Uterus (tissue), 2 donors: ENCODE data around the gene UBXN6.

Experiments used
- CTCF ChIP-seq, 4 experiments: fragments of 200-600 bp in 2 of 4; fragments of 450-650 bp in 2 of 4; sonication (generic) in 2 of 4; IDR thresholded peaks; one replicate each; pipeline ENCODE4 v1.5.1; 2016 to 2019; ENCODE audit warnings: antibody characterized with exemption in 4 of 4, mild to moderate bottlenecking in 2 of 4, moderate library complexity in 1 of 4
- POLR2A ChIP-seq, 2 donors: fragments of 450-650 bp; IDR thresholded peaks; one replicate each; pipeline ENCODE4 v1.6.1; 2016; ENCODE audit warnings: antibody characterized with exemption in 2 of 2, mild to moderate bottlenecking in 1 of 2, moderate library complexity in 1 of 2

GRCh38 chr19:4503825-4504170 lies 46.2 kb upstream of the UBXN6 start:
- TF ChIP-seq CTCF (IDR thresholded peaks at IDR 0.05): no peak
- TF ChIP-seq POLR2A (IDR thresholded peaks at IDR 0.05): no peak
